SK-N-SH (cell line): Measurements from ENCODE around the gene HIRA. TPM values are rescaled to one million over a fixed set of nuclear protein-coding genes. Genes with fewer than 3 reads are reported as not detected.

ENCODE experiments used
- CTCF ChIA-PET: fragments of 300-600, 350-600 bp; formaldehyde crosslinking; extraction: SDS; loops from one replicate; lab custom pipeline; 2021; lab: Yijun Ruan, JAX
- POLR2A ChIA-PET: fragments of 350-600 bp; sonication (Branson Sonifier 250); formaldehyde crosslinking; extraction: SDS; loops from one replicate; lab custom pipeline; 2020; ENCODE audit warnings: antibody characterized with exemption, inconsistent platforms; lab: Yijun Ruan, JAX
- DNase-seq: peaks from one replicate; pipeline ENCODE4 v3.0.0; 2012
- H2AFZ ChIP-seq: fragments of 200-600 bp; sonication (generic); 2 replicates; pipeline ENCODE4 v1.8.1; 2016; ENCODE audit warnings: antibody characterized with exemption, mild to moderate bottlenecking, low read depth
- H3F3A ChIP-seq: fragments of 200-600 bp; sonication (generic); replicated peaks from 2 replicates; pipeline ENCODE3; 2016; ENCODE audit warnings: antibody characterized with exemption, mild to moderate bottlenecking; ENCODE audit not compliant: insufficient read depth
- H3K27ac ChIP-seq, 2 experiments: fragments of 200-500 bp in 1 of 2; fragments of 200-600 bp in 1 of 2; sonication (Bioruptor generic) in 1 of 2; sonication (generic), shearing (Covaris generic) in 1 of 2; 2 replicates each; pipeline versions ENCODE4 v1.5.1 to v1.6.1; 2014 to 2016; ENCODE audit warnings: low read depth in 2 of 2, inconsistent platforms in 1 of 2, low read length in 1 of 2, mild to moderate bottlenecking in 1 of 2, mixed read lengths in 1 of 2
- H3K27me3 ChIP-seq: fragments of 200-600 bp; sonication (generic), shearing (Covaris generic); 2 replicates; pipeline ENCODE4 v1.6.1; 2016; ENCODE audit warnings: mixed run types; ENCODE audit not compliant: insufficient read depth
- H3K36me3 ChIP-seq, 2 experiments: fragments of 200-500 bp in 1 of 2; fragments of 200-600 bp in 1 of 2; sonication (Bioruptor generic) in 1 of 2; sonication (generic) in 1 of 2; replicated peaks in 1 of 2; 2 replicates each; pipeline versions ENCODE3 to v1.5.1; 2014 to 2016; ENCODE audit warnings: low read length in 1 of 2, mild to moderate bottlenecking in 1 of 2; ENCODE audit not compliant: insufficient read depth in 2 of 2, control insufficient read depth in 1 of 2
- H3K4me1 ChIP-seq, 2 experiments: fragments of 200-500 bp in 1 of 2; fragments of 200-600 bp in 1 of 2; sonication (Bioruptor generic) in 1 of 2; sonication (generic), shearing (Covaris generic) in 1 of 2; 2 replicates each; pipeline versions ENCODE4 v1.5.1 to v1.6.1; 2014 to 2016; ENCODE audit warnings: low read depth in 1 of 2, low read length in 1 of 2, mixed run types in 1 of 2; ENCODE audit not compliant: insufficient read depth in 2 of 2, control insufficient read depth in 1 of 2
- H3K4me2 ChIP-seq: fragments of 200-600 bp; sonication (generic), shearing (Covaris generic); 2 replicates; pipeline ENCODE4 v1.6.1; 2017; ENCODE audit warnings: mixed run types
- H3K4me3 ChIP-seq, 2 experiments: fragments of 200-500 bp in 1 of 2; fragments of 200-600 bp in 1 of 2; sonication (Bioruptor generic) in 1 of 2; sonication (generic), shearing (Covaris generic) in 1 of 2; 2 replicates each; pipeline versions ENCODE4 v1.5.1 to v1.8.1; 2014 to 2016; ENCODE audit warnings: low read depth in 2 of 2, inconsistent platforms in 1 of 2, low read length in 1 of 2, mild to moderate bottlenecking in 1 of 2, mixed read lengths in 1 of 2, moderate library complexity in 1 of 2
- H3K79me2 ChIP-seq: fragments of 200-600 bp; sonication (generic); 2 replicates; pipeline ENCODE4 v1.8.1; 2017; ENCODE audit warnings: mild to moderate bottlenecking; ENCODE audit not compliant: insufficient read depth
- H3K9ac ChIP-seq: fragments of 200-600 bp; sonication (generic); 2 replicates; pipeline ENCODE4 v1.6.1; 2017; ENCODE audit warnings: mixed run types
- H3K9me2 ChIP-seq: fragments of 200-600 bp; sonication (generic); 2 replicates; pipeline ENCODE4 v1.6.1; 2017; ENCODE audit warnings: mixed run types
- H3K9me3 ChIP-seq: fragments of 200-600 bp; sonication (generic); 2 replicates; pipeline ENCODE4 v1.6.1; 2017; ENCODE audit warnings: mixed run types, mild to moderate bottlenecking, moderate library complexity
- H4K20me1 ChIP-seq: fragments of 200-600 bp; sonication (generic); 2 replicates; pipeline ENCODE4 v1.6.1; 2017; ENCODE audit warnings: mild to moderate bottlenecking, mixed run types; ENCODE audit not compliant: insufficient read depth
- CHD2 ChIP-seq: fragments of 150-350 bp; IDR thresholded peaks from 2 replicates; pipeline ENCODE4 v1.6.1; 2018; ENCODE audit warnings: low read length; ENCODE audit not compliant: partially characterized antibody
- CTCF ChIP-seq: fragments of 200-600 bp; sonication (generic); IDR thresholded peaks from 2 replicates; pipeline ENCODE4 v1.6.1; 2017; ENCODE audit warnings: antibody characterized with exemption, mild to moderate bottlenecking, moderate library complexity
- EZH2phosphoT487 ChIP-seq: fragments of 200-600 bp; sonication (generic); IDR thresholded peaks from 2 replicates; pipeline ENCODE4 v1.6.1; 2017; ENCODE audit warnings: low read depth, mixed run types, mild to moderate bottlenecking, antibody characterized with exemption, moderate library complexity, borderline replicate concordance
- FOXM1 ChIP-seq: IDR thresholded peaks from 2 replicates; pipeline ENCODE4 v1.4.0; 2012; ENCODE audit warnings: low read depth, mild to moderate bottlenecking
- GABPA ChIP-seq: IDR thresholded peaks from 2 replicates; pipeline ENCODE4 v1.4.0; 2012; ENCODE audit warnings: low read depth, mild to moderate bottlenecking
- IRF3 ChIP-seq: fragments of 150-350 bp; IDR thresholded peaks from 2 replicates; pipeline ENCODE4 v1.6.1; 2016; ENCODE audit warnings: mild to moderate bottlenecking, low read depth, low read length
- MAX ChIP-seq: IDR thresholded peaks from 2 replicates; pipeline ENCODE4 v1.4.0; 2012; ENCODE audit warnings: low read depth
- NRF1 ChIP-seq: IDR thresholded peaks from 2 replicates; pipeline ENCODE4 v1.6.1; 2012; ENCODE audit warnings: low read depth, mild to moderate bottlenecking, low read length
- PBX3 ChIP-seq: IDR thresholded peaks from 2 replicates; pipeline ENCODE4; 2012
- REST ChIP-seq: IDR thresholded peaks from 2 replicates; pipeline ENCODE4 v1.6.1; 2012; ENCODE audit warnings: mild to moderate bottlenecking, low read depth, low read length, moderate library complexity
- RXRA ChIP-seq: IDR thresholded peaks from 2 replicates; pipeline ENCODE4 v1.4.0; 2012; ENCODE audit warnings: low read depth, mild to moderate bottlenecking, borderline replicate concordance
- SIN3A ChIP-seq: IDR thresholded peaks from 2 replicates; pipeline ENCODE4 v1.6.1; 2012; ENCODE audit warnings: low read depth, mild to moderate bottlenecking, low read length, moderate library complexity, borderline replicate concordance
- USF2 ChIP-seq: fragments of 150-350 bp; IDR thresholded peaks from 2 replicates; pipeline ENCODE4 v1.6.1; 2017; ENCODE audit warnings: antibody characterized with exemption, low read length, low read depth, borderline replicate concordance
- WGBS: methylation state at CpG from one replicate; pipeline ENCODE4 v1.1.6; 2017; ENCODE audit warnings: low lambda C conversion rate; 5-methylcytosine and 5-hydroxymethylcytosine counted together
- polyA plus RNA-seq, 3 experiments: library from polyadenylated mRNA; depleted of rRNA; stranded (reverse); fragments of >200 nt; gene quantifications; 2 replicates each; pipeline ENCODE4 v1.2.3, GENCODE V29; 2012

HIRA gene
- polyA plus RNA-seq, 1 of the 3 experiments (the other 2 are of a cell fraction): 21.0 TPM

GRCh38 chr22:19398206-19398605, 33.3 kb downstream of the HIRA start:
- Histone ChIP-seq H3K4me3 (no peak overlapping the region), H3K9ac (no peak overlapping the region), H3K4me2 (no peak overlapping the region), H3K9me3 (no peaks in the 10 kb centered on the region), H3K4me1 (no peaks in the 10 kb centered on the region), H3K9me2 (no peaks in the 10 kb centered on the region), H3K36me3 (peaks cover 29 to 50% of the 10 kb centered on the region in 2 experiments), H2AFZ (no peak overlapping the region), H3F3A (no peaks in the 10 kb centered on the region), H3K27me3 (no peaks in the 10 kb centered on the region), H4K20me1 (no peaks in the 10 kb centered on the region), H3K27ac (no peak overlapping the region), H3K79me2 (no peaks in the 10 kb centered on the region)
- POLR2A ChIA-PET: no interaction called here
- no peak for DNase-seq
- CTCF ChIA-PET: no interaction called here
- 94% methylated on average over 5 of the region's 6 CpGs for WGBS
- TF ChIP-seq PBX3: no peak
- no peak for TF ChIP-seq CHD2
- TF ChIP-seq GABPA: no peak
- no peak for TF ChIP-seq SIN3A
- no peak for TF ChIP-seq FOXM1
- no peak for TF ChIP-seq EZH2phosphoT487
- TF ChIP-seq CTCF: no peak
- TF ChIP-seq MAX: no peak
- TF ChIP-seq REST: no peak
- no peak for TF ChIP-seq USF2
- no peak for TF ChIP-seq NRF1
- TF ChIP-seq RXRA: no peak
- no peak for TF ChIP-seq IRF3
